ENCODE results near the gene SCAF4.

DNA sequence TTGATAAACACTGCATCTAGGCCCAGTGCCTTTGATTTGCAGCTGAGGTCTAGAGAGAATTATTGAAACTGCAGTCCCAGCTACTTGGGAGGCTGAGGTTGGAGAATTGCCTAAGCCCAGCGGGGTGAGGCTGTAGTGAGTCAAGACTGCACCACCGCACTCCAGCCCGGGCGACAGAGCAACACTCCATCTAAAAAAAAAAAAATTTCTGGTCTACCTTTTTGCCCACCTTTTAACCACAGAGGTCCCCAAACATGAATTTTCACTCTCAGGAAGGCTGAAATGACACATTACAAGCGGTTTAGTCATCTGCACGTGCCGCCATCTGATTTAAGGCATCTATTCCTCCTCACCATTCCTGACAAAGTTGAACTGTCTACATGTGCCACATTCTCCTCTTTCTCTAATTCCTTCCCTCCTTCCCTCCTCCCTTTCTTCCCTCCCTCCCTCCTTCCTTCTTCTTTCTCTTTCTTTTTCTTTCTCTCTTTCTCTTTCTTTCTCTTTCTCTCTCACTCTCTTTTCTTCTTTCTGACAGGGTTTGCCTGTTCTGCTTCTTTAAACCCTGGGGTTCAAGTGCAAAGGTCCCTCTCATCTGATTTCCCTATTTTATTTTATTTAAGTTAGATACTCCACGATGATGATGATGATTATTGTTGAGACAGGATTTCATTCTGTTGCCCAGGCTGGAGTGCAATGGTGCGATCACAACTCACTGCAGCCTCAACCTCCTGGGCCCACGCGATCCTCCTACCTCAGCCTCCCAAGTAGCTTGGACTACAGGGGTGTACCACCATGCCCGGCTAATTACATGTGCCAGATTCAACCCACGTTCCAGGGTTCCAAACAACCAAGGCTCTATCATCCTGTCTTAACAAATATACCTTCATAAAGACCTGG, 75.5 kb downstream of the SCAF4 start:
- TF ChIP-seq, protein P1, sequence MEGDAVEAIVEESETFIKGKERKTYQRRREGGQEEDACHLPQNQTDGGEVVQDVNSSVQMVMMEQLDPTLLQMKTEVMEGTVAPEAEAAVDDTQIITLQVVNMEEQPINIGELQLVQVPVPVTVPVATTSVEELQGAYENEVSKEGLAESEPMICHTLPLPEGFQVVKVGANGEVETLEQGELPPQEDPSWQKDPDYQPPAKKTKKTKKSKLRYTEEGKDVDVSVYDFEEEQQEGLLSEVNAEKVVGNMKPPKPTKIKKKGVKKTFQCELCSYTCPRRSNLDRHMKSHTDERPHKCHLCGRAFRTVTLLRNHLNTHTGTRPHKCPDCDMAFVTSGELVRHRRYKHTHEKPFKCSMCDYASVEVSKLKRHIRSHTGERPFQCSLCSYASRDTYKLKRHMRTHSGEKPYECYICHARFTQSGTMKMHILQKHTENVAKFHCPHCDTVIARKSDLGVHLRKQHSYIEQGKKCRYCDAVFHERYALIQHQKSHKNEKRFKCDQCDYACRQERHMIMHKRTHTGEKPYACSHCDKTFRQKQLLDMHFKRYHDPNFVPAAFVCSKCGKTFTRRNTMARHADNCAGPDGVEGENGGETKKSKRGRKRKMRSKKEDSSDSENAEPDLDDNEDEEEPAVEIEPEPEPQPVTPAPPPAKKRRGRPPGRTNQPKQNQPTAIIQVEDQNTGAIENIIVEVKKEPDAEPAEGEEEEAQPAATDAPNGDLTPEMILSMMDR (conservative IDR thresholded peaks at IDR 0.05 in 1 of 2, IDR thresholded peaks at IDR 0.05 in 1 of 2; ENCODE audit: extremely low read depth in 1 of 2, insufficient read depth in 1 of 2, low read depth in 1 of 2, low read length in 2 of 2) = no peak
- TF ChIP-seq EZH2 (IDR thresholded peaks at IDR 0.05; ENCODE audit: borderline replicate concordance, low read length) = no peak
